Osteocyte (in vitro differentiated cells): ENCODE data around the gene CRKL. TPM values are rescaled to one million over a fixed set of nuclear protein-coding genes. Genes with fewer than 3 reads are reported as not detected.
"Not testable (repeated sequence)": the region's sequence is repeated elsewhere in the genome, so short reads cannot be mapped to it uniquely, and the experiment has no call there.

Experiments used
- DNase-seq: peaks from one replicate; pipeline ENCODE4 v3.0.0; 2021; ENCODE audit warnings: mixed read lengths; ENCODE audit not compliant: unreplicated experiment; ENCODE audit errors: extremely low spot score
- H3K27ac Mint-ChIP-seq: one replicate; pipeline ENCODE4 v1.8.0; 2021; ENCODE audit warnings: mild to moderate bottlenecking, mixed read lengths; ENCODE audit not compliant: unreplicated experiment
- H3K27me3 Mint-ChIP-seq: one replicate; pipeline ENCODE4 v1.8.0; 2021; ENCODE audit warnings: mixed read lengths; ENCODE audit not compliant: unreplicated experiment
- H3K36me3 Mint-ChIP-seq: one replicate; pipeline ENCODE4 v1.8.0; 2021; ENCODE audit warnings: mixed read lengths; ENCODE audit not compliant: unreplicated experiment
- H3K4me1 Mint-ChIP-seq: one replicate; pipeline ENCODE4 v1.8.0; 2021; ENCODE audit warnings: mixed read lengths; ENCODE audit not compliant: unreplicated experiment
- H3K4me3 Mint-ChIP-seq: one replicate; pipeline ENCODE4 v1.8.0; 2021; ENCODE audit warnings: mild to moderate bottlenecking, moderate library complexity, mixed read lengths; ENCODE audit not compliant: unreplicated experiment
- H3K9me3 Mint-ChIP-seq: one replicate; pipeline ENCODE4 v1.8.0; 2021; ENCODE audit warnings: mixed read lengths; ENCODE audit not compliant: unreplicated experiment
- CTCF ChIP-seq: fragments of 200-600 bp; sonication (generic); IDR thresholded peaks from 2 replicates; pipeline ENCODE4 v1.5.0; 2021; ENCODE audit warnings: antibody characterized with exemption, mild to moderate bottlenecking, moderate library complexity
- total RNA-seq: library from RNA; stranded (reverse); gene quantifications from 2 replicates; pipeline ENCODE4 v1.2.1, GENCODE V29; 2021

The CRKL gene
- total RNA-seq, 1 donor from 2014 or later: 56.0 TPM

GRCh38 chr22:20889904-20890540 lies 27.2 kb upstream of the CRKL start:
- no peak for TF ChIP-seq CTCF
- peaks cover 20% of the 10 kb centered on the region for H3K36me3 Mint-ChIP-seq
- DNase-seq: no peak
- H3K27me3 Mint-ChIP-seq: no peaks in the 10 kb centered on the region
- peaks cover 6% of the 10 kb centered on the region for H3K4me1 Mint-ChIP-seq
- no peak overlapping the region for H3K4me3 Mint-ChIP-seq
- no peak overlapping the region for H3K27ac Mint-ChIP-seq
- H3K9me3 Mint-ChIP-seq: no peaks in the 10 kb centered on the region

- DNase-seq: no peak
- H3K4me3 Mint-ChIP-seq: no peak overlapping the region
- no peaks in the 10 kb centered on the region for H3K27me3 Mint-ChIP-seq
- H3K4me1 Mint-ChIP-seq: no peaks in the 10 kb centered on the region
- no peaks in the 10 kb centered on the region for H3K9me3 Mint-ChIP-seq
- peaks cover 18% of the 10 kb centered on the region for H3K36me3 Mint-ChIP-seq
- no peak for TF ChIP-seq CTCF
- no peak overlapping the region for H3K27ac Mint-ChIP-seq
Measured at GRCh38 chr22:20890975-20891374, 26.2 kb upstream of the CRKL start.

GRCh38 chr22:20897737-20898136 lies 19.5 kb upstream of the CRKL start:
- H3K27me3 Mint-ChIP-seq, H3K4me1 Mint-ChIP-seq: not testable (repeated sequence)

GRCh38 chr22:20899827-20900423 lies 17.3 kb upstream of the CRKL start:
- H3K27me3 Mint-ChIP-seq: peaks cover under 1% of the 10 kb centered on the region
- no peak overlapping the region for H3K27ac Mint-ChIP-seq
- no peak for TF ChIP-seq CTCF
- H3K4me3 Mint-ChIP-seq: no peak overlapping the region
- no peaks in the 10 kb centered on the region for H3K9me3 Mint-ChIP-seq
- H3K36me3 Mint-ChIP-seq: no peaks in the 10 kb centered on the region
- no peaks in the 10 kb centered on the region for H3K4me1 Mint-ChIP-seq
- no peak for DNase-seq

More at GRCh38 chr22:20897737-20898136, 19.5 kb upstream of the CRKL start:
- DNase-seq, H3K36me3 Mint-ChIP-seq, H3K27ac Mint-ChIP-seq, H3K4me3 Mint-ChIP-seq, H3K9me3 Mint-ChIP-seq: not testable (repeated sequence)

- not testable (repeated sequence) for H3K27ac Mint-ChIP-seq, H3K9me3 Mint-ChIP-seq, H3K4me1 Mint-ChIP-seq, DNase-seq, H3K36me3 Mint-ChIP-seq, H3K4me3 Mint-ChIP-seq
- H3K27me3 Mint-ChIP-seq: peaks cover 13% of the 10 kb centered on the region
Measured at GRCh38 chr22:20901093-20902033, 15.8 kb upstream of the CRKL start.

GRCh38 chr22:20903093-20903492 lies 14.1 kb upstream of the CRKL start:
- TF ChIP-seq CTCF: no peak
- no peaks in the 10 kb centered on the region for H3K9me3 Mint-ChIP-seq
- no peak overlapping the region for H3K27ac Mint-ChIP-seq
- H3K4me1 Mint-ChIP-seq: no peaks in the 10 kb centered on the region
- no peak for DNase-seq
- H3K4me3 Mint-ChIP-seq: no peak overlapping the region
- no peaks in the 10 kb centered on the region for H3K36me3 Mint-ChIP-seq
- H3K27me3 Mint-ChIP-seq: peaks cover 17% of the 10 kb centered on the region
